ENCODE results near the gene PLK5. TPM values are rescaled to one million over a fixed set of nuclear protein-coding genes. Genes with fewer than 3 reads are reported as not detected.
"Not testable (repeated sequence)": the region's sequence is repeated elsewhere in the genome, so short reads cannot be mapped to it uniquely, and the experiment has no call there.

Gene PLK5
- polyA plus RNA-seq, 1 of the 3 experiments (the other 2 are of a cell fraction) = not detected

DNA sequence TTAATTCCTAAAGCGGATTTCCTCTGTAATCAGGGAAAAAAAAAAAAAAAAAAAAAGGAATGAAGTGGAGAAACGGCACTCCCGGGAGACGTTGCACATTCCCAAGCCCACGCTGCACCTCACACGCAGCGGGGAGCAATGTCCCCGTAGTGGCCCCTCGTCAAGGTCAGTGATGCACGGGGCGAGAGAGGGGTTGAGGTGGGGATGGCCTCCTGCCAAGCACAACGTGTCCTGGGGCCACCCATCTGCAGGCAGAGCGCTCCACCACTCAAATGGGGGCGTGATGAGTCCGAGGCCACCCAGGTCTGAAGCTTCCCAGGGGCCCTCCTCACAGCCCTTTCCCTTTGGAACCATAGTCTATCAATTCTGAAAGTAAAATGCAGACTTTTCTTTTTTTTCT lies 15.1 kb downstream of the PLK5 start:
- POLR2A ChIA-PET = no interaction called here
- no peak for DNase-seq
- TF ChIP-seq, protein P1, sequence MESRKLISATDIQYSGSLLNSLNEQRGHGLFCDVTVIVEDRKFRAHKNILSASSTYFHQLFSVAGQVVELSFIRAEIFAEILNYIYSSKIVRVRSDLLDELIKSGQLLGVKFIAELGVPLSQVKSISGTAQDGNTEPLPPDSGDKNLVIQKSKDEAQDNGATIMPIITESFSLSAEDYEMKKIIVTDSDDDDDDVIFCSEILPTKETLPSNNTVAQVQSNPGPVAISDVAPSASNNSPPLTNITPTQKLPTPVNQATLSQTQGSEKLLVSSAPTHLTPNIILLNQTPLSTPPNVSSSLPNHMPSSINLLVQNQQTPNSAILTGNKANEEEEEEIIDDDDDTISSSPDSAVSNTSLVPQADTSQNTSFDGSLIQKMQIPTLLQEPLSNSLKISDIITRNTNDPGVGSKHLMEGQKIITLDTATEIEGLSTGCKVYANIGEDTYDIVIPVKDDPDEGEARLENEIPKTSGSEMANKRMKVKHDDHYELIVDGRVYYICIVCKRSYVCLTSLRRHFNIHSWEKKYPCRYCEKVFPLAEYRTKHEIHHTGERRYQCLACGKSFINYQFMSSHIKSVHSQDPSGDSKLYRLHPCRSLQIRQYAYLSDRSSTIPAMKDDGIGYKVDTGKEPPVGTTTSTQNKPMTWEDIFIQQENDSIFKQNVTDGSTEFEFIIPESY (IDR thresholded peaks at IDR 0.05; ENCODE audit: borderline replicate concordance, low read depth) = no peak
- TF ChIP-seq GABPA (IDR thresholded peaks at IDR 0.05; ENCODE audit: low read depth) (no peak), TCF12 (IDR thresholded peaks at IDR 0.05) (no peak), TAF1 (IDR thresholded peaks at IDR 0.05; ENCODE audit: borderline replicate concordance, low read depth, low read length) (no peak), SIN3A (IDR thresholded peaks at IDR 0.05; ENCODE audit: borderline replicate concordance, low read depth, low read length) (no peak), NFIC (IDR thresholded peaks at IDR 0.05; ENCODE audit: borderline replicate concordance) (no peak), RXRA (IDR thresholded peaks at IDR 0.05; ENCODE audit: borderline replicate concordance, low read depth) (no peak), MXI1 (IDR thresholded peaks at IDR 0.05; ENCODE audit: low read depth, low read length) (no peak)
- TF ChIP-seq, protein P2, sequence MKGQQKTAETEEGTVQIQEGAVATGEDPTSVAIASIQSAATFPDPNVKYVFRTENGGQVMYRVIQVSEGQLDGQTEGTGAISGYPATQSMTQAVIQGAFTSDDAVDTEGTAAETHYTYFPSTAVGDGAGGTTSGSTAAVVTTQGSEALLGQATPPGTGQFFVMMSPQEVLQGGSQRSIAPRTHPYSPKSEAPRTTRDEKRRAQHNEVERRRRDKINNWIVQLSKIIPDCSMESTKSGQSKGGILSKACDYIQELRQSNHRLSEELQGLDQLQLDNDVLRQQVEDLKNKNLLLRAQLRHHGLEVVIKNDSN (IDR thresholded peaks at IDR 0.05; ENCODE audit: borderline replicate concordance, low read depth) = no peak
- no peak overlapping the region for H3K27ac ChIP-seq (ENCODE audit: low read depth in 2 of 2, low read length in 1 of 2)
- no peaks in the 10 kb centered on the region for H3K79me2 ChIP-seq (ENCODE audit: insufficient read depth)
- H3F3A ChIP-seq (replicated peaks; ENCODE audit: insufficient read depth) = no peaks in the 10 kb centered on the region
- no peak overlapping the region for H3K9ac ChIP-seq
- H3K9me2 ChIP-seq = no peaks in the 10 kb centered on the region
- CTCF ChIA-PET = no interaction called here
- no peaks in the 10 kb centered on the region for H3K9me3 ChIP-seq
- H3K4me1 ChIP-seq (ENCODE audit: control insufficient read depth in 1 of 2, insufficient read depth in 2 of 2, low read depth in 1 of 2, low read length in 1 of 2) = peaks cover 0 to 5% of the 10 kb centered on the region in 2 experiments; a peak in 1 of 4 replicates
- WGBS (ENCODE audit: low lambda C conversion rate) = 13% methylated on average over 13 of the region's 15 CpGs
- no peaks in the 10 kb centered on the region for H3K27me3 ChIP-seq (ENCODE audit: insufficient read depth)
- H4K20me1 ChIP-seq (ENCODE audit: insufficient read depth) = no peaks in the 10 kb centered on the region
- no peak overlapping the region for H2AFZ ChIP-seq (ENCODE audit: low read depth)
- H3K4me2 ChIP-seq = peak overlapping the region; percentile 64
- H3K4me3 ChIP-seq (ENCODE audit: low read depth in 2 of 2, low read length in 1 of 2) = no peak overlapping the region
- H3K36me3 ChIP-seq (replicated peaks in 1 of 2; ENCODE audit: control insufficient read depth in 1 of 2, insufficient read depth in 2 of 2, low read length in 1 of 2) = no peaks in the 10 kb centered on the region

DNA sequence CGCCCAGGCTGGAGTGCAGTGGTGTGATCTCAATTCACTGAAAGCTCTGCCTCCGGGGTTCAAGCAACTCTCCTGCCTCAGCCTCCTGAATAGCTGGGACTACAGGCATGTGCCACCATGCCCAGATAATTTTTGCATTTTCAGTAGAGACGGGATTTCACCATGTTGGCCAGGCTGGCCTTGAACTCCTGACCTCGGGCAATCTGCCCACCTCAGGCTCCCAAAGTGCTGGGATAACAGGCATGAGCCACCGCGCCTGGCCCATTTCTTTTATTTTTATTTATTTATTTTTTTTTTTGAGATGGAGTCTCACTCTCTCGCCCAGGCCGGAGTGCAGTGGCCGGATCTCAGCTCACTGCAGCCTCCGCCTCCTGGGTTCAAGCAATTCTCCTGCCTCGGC lies 15.9 kb downstream of the PLK5 start:
- POLR2A ChIA-PET; H3K27me3 ChIP-seq (ENCODE audit: insufficient read depth); H3K79me2 ChIP-seq (ENCODE audit: insufficient read depth); H3K27ac ChIP-seq (ENCODE audit: low read depth in 2 of 2, low read length in 1 of 2); H3K4me1 ChIP-seq (ENCODE audit: control insufficient read depth in 1 of 2, insufficient read depth in 2 of 2, low read depth in 1 of 2, low read length in 1 of 2); CTCF ChIA-PET; H3K4me3 ChIP-seq (ENCODE audit: low read depth in 2 of 2, low read length in 1 of 2); H3F3A ChIP-seq (replicated peaks; ENCODE audit: insufficient read depth); H3K9me3 ChIP-seq; H2AFZ ChIP-seq (ENCODE audit: low read depth); DNase-seq; H3K36me3 ChIP-seq (replicated peaks in 1 of 2; ENCODE audit: control insufficient read depth in 1 of 2, insufficient read depth in 2 of 2, low read length in 1 of 2); H3K9ac ChIP-seq; H3K4me2 ChIP-seq; H4K20me1 ChIP-seq (ENCODE audit: insufficient read depth); H3K9me2 ChIP-seq: not testable (repeated sequence)
- 91% methylated on average over 11 of the region's 11 CpGs for WGBS (ENCODE audit: low lambda C conversion rate)

DNA sequence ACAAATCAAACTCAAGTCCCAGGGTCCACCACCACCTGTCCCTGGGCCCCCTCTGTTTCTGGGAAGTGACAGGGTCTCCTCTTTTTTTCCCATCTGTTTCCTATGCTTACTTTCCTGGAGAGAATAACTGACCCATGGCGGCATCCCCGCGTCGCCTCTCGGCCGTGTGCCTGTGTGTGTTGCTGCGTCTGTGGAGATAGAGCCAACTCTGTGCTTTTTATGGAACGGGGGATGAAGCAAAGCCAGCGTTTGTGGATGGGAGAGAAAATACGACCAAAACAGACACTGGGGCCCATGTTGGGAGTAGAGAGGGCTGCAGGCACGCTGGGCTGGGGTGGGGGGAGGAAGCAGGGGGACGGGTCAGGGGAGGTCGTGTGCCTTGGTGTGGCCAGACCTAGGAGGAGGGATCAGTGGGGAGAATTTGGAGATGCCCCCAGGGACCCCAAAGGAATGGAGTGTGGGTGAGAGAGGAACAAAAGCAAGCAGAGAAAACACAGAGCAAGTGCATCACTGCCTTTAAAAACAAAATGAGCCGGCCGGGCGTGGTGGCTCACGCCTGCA lies 16.6 kb downstream of the PLK5 start:
- H2AFZ ChIP-seq (ENCODE audit: low read depth) = no peak overlapping the region
- WGBS (ENCODE audit: low lambda C conversion rate) = 75% methylated on average over 17 of the region's 17 CpGs
- CTCF ChIA-PET = no interaction called here

More for the DNA sequence above, 16.6 kb downstream of the PLK5 start:
- Histone ChIP-seq H3K9me3 (no peaks in the 10 kb centered on the region), H3K9me2 (no peaks in the 10 kb centered on the region), H3K79me2 (ENCODE audit: insufficient read depth) (no peaks in the 10 kb centered on the region), H3K4me1 (ENCODE audit: control insufficient read depth in 1 of 2, insufficient read depth in 2 of 2, low read depth in 1 of 2, low read length in 1 of 2) (peaks cover 0 to 5% of the 10 kb centered on the region in 2 experiments; a peak in 1 of 4 replicates), H3K4me3 (ENCODE audit: low read depth in 2 of 2, low read length in 1 of 2) (no peak overlapping the region), H3K27ac (ENCODE audit: low read depth in 2 of 2, low read length in 1 of 2) (no peak overlapping the region), H4K20me1 (ENCODE audit: insufficient read depth) (no peaks in the 10 kb centered on the region), H3K4me2 (no peak overlapping the region), H3F3A (replicated peaks; ENCODE audit: insufficient read depth) (no peaks in the 10 kb centered on the region), H3K27me3 (ENCODE audit: insufficient read depth) (no peaks in the 10 kb centered on the region), H3K9ac (no peak overlapping the region), H3K36me3 (replicated peaks in 1 of 2; ENCODE audit: control insufficient read depth in 1 of 2, insufficient read depth in 2 of 2, low read length in 1 of 2) (no peaks in the 10 kb centered on the region)
- TF ChIP-seq YY1 (IDR thresholded peaks at IDR 0.05; ENCODE audit: low read depth) = no peak
- TF ChIP-seq MEF2A (IDR thresholded peaks at IDR 0.05; ENCODE audit: borderline replicate concordance, low read depth) = no peak
- TF ChIP-seq, protein P2 (IDR thresholded peaks at IDR 0.05; ENCODE audit: borderline replicate concordance, low read depth) = no peak
- no peak for TF ChIP-seq ELF1 (IDR thresholded peaks at IDR 0.05)
- TF ChIP-seq, protein P3, sequence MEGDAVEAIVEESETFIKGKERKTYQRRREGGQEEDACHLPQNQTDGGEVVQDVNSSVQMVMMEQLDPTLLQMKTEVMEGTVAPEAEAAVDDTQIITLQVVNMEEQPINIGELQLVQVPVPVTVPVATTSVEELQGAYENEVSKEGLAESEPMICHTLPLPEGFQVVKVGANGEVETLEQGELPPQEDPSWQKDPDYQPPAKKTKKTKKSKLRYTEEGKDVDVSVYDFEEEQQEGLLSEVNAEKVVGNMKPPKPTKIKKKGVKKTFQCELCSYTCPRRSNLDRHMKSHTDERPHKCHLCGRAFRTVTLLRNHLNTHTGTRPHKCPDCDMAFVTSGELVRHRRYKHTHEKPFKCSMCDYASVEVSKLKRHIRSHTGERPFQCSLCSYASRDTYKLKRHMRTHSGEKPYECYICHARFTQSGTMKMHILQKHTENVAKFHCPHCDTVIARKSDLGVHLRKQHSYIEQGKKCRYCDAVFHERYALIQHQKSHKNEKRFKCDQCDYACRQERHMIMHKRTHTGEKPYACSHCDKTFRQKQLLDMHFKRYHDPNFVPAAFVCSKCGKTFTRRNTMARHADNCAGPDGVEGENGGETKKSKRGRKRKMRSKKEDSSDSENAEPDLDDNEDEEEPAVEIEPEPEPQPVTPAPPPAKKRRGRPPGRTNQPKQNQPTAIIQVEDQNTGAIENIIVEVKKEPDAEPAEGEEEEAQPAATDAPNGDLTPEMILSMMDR (IDR thresholded peaks at IDR 0.05) = no peak
- POLR2A ChIA-PET = no interaction called here
- no peak for DNase-seq

Data from SK-N-SH (cell line).